K562 (cell line): ENCODE measurements around the gene CARD11. TPM values are rescaled to one million over a fixed set of nuclear protein-coding genes. Genes with fewer than 3 reads are reported as not detected.

ENCODE experiments used
- ATAC-seq: fragments of 200-7000 bp; cut with Tn5 transposase; 3 replicates; pipeline ENCODE4 v1.9.1; 2020; ENCODE audit warnings: moderate library complexity
- BruUV-seq: library from RNA; stranded (reverse); fragments of 400-500 nt; replicated peaks from 2 replicates; lab custom pipeline; 2021; lab: Mats Ljungman, UMichigan
- CTCF ChIA-PET: fragments of 300-600 bp; formaldehyde crosslinking; extraction: SDS; loops from one replicate; lab custom pipeline; 2021; ENCODE audit warnings: low intra/inter-chr PET ratio; lab: Yijun Ruan, JAX
- POLR2A ChIA-PET: fragments of 300-600, 350-650 bp; sonication (Branson Sonifier 250); formaldehyde crosslinking; extraction: SDS; loops from one replicate; lab custom pipeline; 2021; ENCODE audit warnings: antibody characterized with exemption, inconsistent platforms; lab: Yijun Ruan, JAX
- DNase-seq, 4 experiments: peaks; one replicate each; pipeline versions ENCODE4 v3.0.0 to v3.0.0-alpha.2; 2011 to 2018; ENCODE audit warnings: low spot score in 3 of 4, mixed read lengths in 3 of 4; ENCODE audit errors: extremely low read depth in 1 of 4
- FAIRE-seq: peaks from 2 replicates; lab custom pipeline; 2011; peaks lifted over from hg19 to GRCh38; lab: Jason Lieb, UNC
- H2AFZ ChIP-seq: 2 replicates; pipeline ENCODE4 v1.6.0; 2011; ENCODE audit warnings: low read depth, low read length, control low read depth, inconsistent platforms
- H3K27ac ChIP-seq: fragments of 200-600 bp; 3 replicates; pipeline ENCODE4 v1.8.0; 2011; ENCODE audit warnings: low read depth, mild to moderate bottlenecking, control low read depth, inconsistent platforms, low read length, moderate library complexity, mixed read lengths; ENCODE audit errors: extremely low read depth
- H3K27me3 ChIP-seq, 2 experiments: fragments of 300-600 bp in 1 of 2; 2 replicates in 1 of 2; 3 replicates in 1 of 2; pipeline versions ENCODE4 v1.6.0 to v1.8.0; 2011; ENCODE audit warnings: inconsistent platforms in 2 of 2, low read length in 2 of 2, mild to moderate bottlenecking in 1 of 2, mixed read lengths in 1 of 2, moderate library complexity in 1 of 2; ENCODE audit not compliant: control insufficient read depth in 2 of 2, insufficient read depth in 2 of 2
- H3K36me3 ChIP-seq: fragments of 300-600 bp; 3 replicates; pipeline ENCODE4 v1.8.0; 2011; ENCODE audit warnings: mild to moderate bottlenecking, low read length, inconsistent platforms; ENCODE audit not compliant: control insufficient read depth, insufficient read depth
- H3K4me1 ChIP-seq, 2 experiments: fragments of 200-600 bp in 1 of 2; replicated peaks in 1 of 2; 2 replicates in 1 of 2; 3 replicates in 1 of 2; pipeline versions ENCODE4 v1.5.1 to v1.8.0; 2011; ENCODE audit warnings: inconsistent platforms in 2 of 2, low read length in 2 of 2, mild to moderate bottlenecking in 1 of 2, mixed read lengths in 1 of 2, moderate library complexity in 1 of 2; ENCODE audit not compliant: control insufficient read depth in 2 of 2, insufficient read depth in 2 of 2
- H3K4me2 ChIP-seq: 2 replicates; pipeline ENCODE4 v1.6.1; 2011; ENCODE audit warnings: low read length, control low read depth, inconsistent platforms, mixed read lengths; ENCODE audit not compliant: insufficient read depth
- H3K4me3 ChIP-seq: fragments of 200-600 bp; sonication (generic), shearing (Covaris generic); 2 replicates; pipeline ENCODE4 v1.5.1; 2016; ENCODE audit warnings: control low read depth, inconsistent platforms
- H3K79me2 ChIP-seq: fragments of 200-600 bp; 3 replicates; pipeline ENCODE4 v1.8.0; 2011; ENCODE audit warnings: low read length, inconsistent platforms; ENCODE audit not compliant: control insufficient read depth, insufficient read depth
- H3K9ac ChIP-seq, 2 experiments: 2 replicates each; pipeline versions ENCODE4 v1.6.0 to v1.6.1; 2011; ENCODE audit warnings: low read depth in 2 of 2, low read length in 2 of 2, control low read depth in 1 of 2, inconsistent platforms in 1 of 2, mild to moderate bottlenecking in 1 of 2, mixed read lengths in 1 of 2; ENCODE audit not compliant: insufficient read depth in 1 of 2
- H3K9me1 ChIP-seq: one replicate; pipeline ENCODE4 v1.6.0; 2011; ENCODE audit warnings: inconsistent platforms, mild to moderate bottlenecking, low read length, moderate library complexity; ENCODE audit not compliant: control insufficient read depth, insufficient read depth
- H3K9me3 ChIP-seq: replicated peaks from 2 replicates; pipeline ENCODE4 v1.5.1; 2011; ENCODE audit warnings: low read depth, low read length, inconsistent platforms; ENCODE audit not compliant: control insufficient read depth, insufficient read depth
- H4K20me1 ChIP-seq: replicated peaks from 2 replicates; pipeline ENCODE4 v1.6.1; 2011; ENCODE audit warnings: low read length, inconsistent platforms, mixed read lengths; ENCODE audit not compliant: control insufficient read depth, insufficient read depth
- BCOR ChIP-seq: fragments of 450-650 bp; IDR thresholded peaks from 2 replicates; pipeline ENCODE4 v1.6.1; 2016
- CC2D1A ChIP-seq: fragments of 450-650 bp; IDR thresholded peaks from 2 replicates; pipeline ENCODE4 v1.6.1; 2017; ENCODE audit warnings: mild to moderate bottlenecking
- EHMT2 ChIP-seq: fragments of 450-650 bp; IDR thresholded peaks from 2 replicates; pipeline ENCODE4 v1.6.1; 2018; ENCODE audit warnings: antibody characterized with exemption
- HDAC1 ChIP-seq, 2 experiments: fragments of 450-650 bp; IDR thresholded peaks; 2 replicates each; pipeline ENCODE4 v1.6.1; 2016 to 2017; ENCODE audit warnings: inconsistent platforms in 1 of 2, mild to moderate bottlenecking in 1 of 2, moderate library complexity in 1 of 2
- HNRNPK ChIP-seq: fragments of 200-400 bp; formaldehyde crosslinking; IDR thresholded peaks from one replicate; pipeline ENCODE4 v1.6.1; 2018; ENCODE audit warnings: mild to moderate bottlenecking, low read depth, low read length; ENCODE audit not compliant: poor library complexity, severe bottlenecking
- L3MBTL2 ChIP-seq: fragments of 450-650 bp; IDR thresholded peaks from 2 replicates; pipeline ENCODE4 v1.6.1; 2016; ENCODE audit warnings: mild to moderate bottlenecking, moderate library complexity
- LARP7 ChIP-seq: fragments of 450-650 bp; IDR thresholded peaks from 2 replicates; pipeline ENCODE4 v1.6.1; 2016
- MAFK ChIP-seq: IDR thresholded peaks from 2 replicates; pipeline ENCODE4 v1.6.1; 2011; ENCODE audit warnings: low read length, improper control_type of control experiment
- POLR2A ChIP-seq: fragments of 450-650 bp; conservative IDR thresholded peaks from 2 replicates; pipeline ENCODE4 v1.6.1; 2016
- POLR2B ChIP-seq: fragments of 450-650 bp; IDR thresholded peaks from 2 replicates; pipeline ENCODE4 v1.6.1; 2018; ENCODE audit warnings: low read depth; ENCODE audit not compliant: partially characterized antibody
- PYGO2 ChIP-seq: fragments of 450-650 bp; IDR thresholded peaks from 2 replicates; pipeline ENCODE4 v1.6.1; 2016; ENCODE audit warnings: mild to moderate bottlenecking, missing genetic modification characterization, moderate library complexity, missing compliant biosample characterization
- RAD21 ChIP-seq, 2 experiments: fragments of 250-450 bp in 1 of 2; fragments of 450-650 bp in 1 of 2; sonication (Bioruptor Pico) in 1 of 2; formaldehyde crosslinking in 1 of 2; IDR thresholded peaks in 1 of 2; conservative IDR thresholded peaks in 1 of 2; 2 replicates each; pipeline versions ENCODE4 v1.4.0 to v1.8.0; 2020 to 2022; ENCODE audit warnings: mild to moderate bottlenecking in 2 of 2, moderate library complexity in 1 of 2
- TBL1XR1 ChIP-seq, 2 experiments: IDR thresholded peaks; 2 replicates each; pipeline ENCODE4 v1.6.1; 2012; ENCODE audit warnings: improper control_type of control experiment in 2 of 2, low read length in 2 of 2, mild to moderate bottlenecking in 1 of 2
- TCF7L2 ChIP-seq: fragments of 150-350 bp; IDR thresholded peaks from 2 replicates; pipeline ENCODE4 v1.6.1; 2016; ENCODE audit warnings: low read depth, mild to moderate bottlenecking, low read length, moderate library complexity
- TEAD2 ChIP-seq: fragments of 450-650 bp; IDR thresholded peaks from 2 replicates; pipeline ENCODE4 v1.6.1; 2016; ENCODE audit warnings: missing genetic modification characterization, control low read depth, missing compliant biosample characterization
- TFAM ChIP-seq: fragments of 250-450 bp; sonication (Bioruptor Pico); conservative IDR thresholded peaks from 2 replicates; pipeline ENCODE4 v1.5.0; 2021; ENCODE audit warnings: mild to moderate bottlenecking, moderate library complexity
- USF1 ChIP-seq: sonication (generic); formaldehyde crosslinking; IDR thresholded peaks from 2 replicates; pipeline ENCODE4 v1.9.0; 2022; ENCODE audit warnings: mild to moderate bottlenecking, missing genetic modification reagents
- ZNF140 ChIP-seq: fragments of 250-450 bp; sonication (Bioruptor Pico); IDR thresholded peaks from 2 replicates; pipeline ENCODE4 v1.8.0; 2021; ENCODE audit warnings: moderate library complexity, mild to moderate bottlenecking, inconsistent platforms
- ZNF347 ChIP-seq: fragments of 450-650 bp; formaldehyde crosslinking; IDR thresholded peaks from 2 replicates; pipeline ENCODE4 v1.4.0; 2020; ENCODE audit warnings: low read depth, mild to moderate bottlenecking, moderate library complexity
- WGBS: fragments of 100-300 bp; shearing (Covaris generic); methylation state at CpG from one replicate; pipeline ENCODE4 v1.1.6; 2016; ENCODE audit warnings: low coverage, mixed read lengths; ENCODE audit not compliant: insufficient coverage; ENCODE audit errors: missing lambda C conversion rate; 5-methylcytosine and 5-hydroxymethylcytosine counted together
- in situ Hi-C: fragments of 300-500 bp; cut with MboI; formaldehyde crosslinking; loops from 4 replicates; pipeline ENCODE4 v1.15.0; 2018; ENCODE audit warnings: inconsistent platforms, mixed read lengths
- intact Hi-C: fragments of 100-400 bp; cut with micrococcal nuclease; formaldehyde crosslinking; loops from 2 replicates; pipeline ENCODE4 v1.14.2; 2022
- polyA plus RNA-seq, 8 experiments: library from polyadenylated mRNA; depleted of rRNA in 4 of 8; stranded (reverse) in 5 of 8; unstranded in 3 of 8; fragments of >200 nt; fragmentation: Nextera tagmentation in 2 of 8; fragmentation: Illumina TruSeq in 1 of 8; extraction: Ambion mirVana in 2 of 8; extraction: Trizol in 1 of 8; gene quantifications; 2 replicates each; pipeline versions ENCODE4 v1.2.1 to v1.2.3, GENCODE V29; 2011 to 2014; ENCODE audit warnings: inconsistent platforms in 1 of 8, missing spikeins in 1 of 8
- total RNA-seq, 7 experiments: library from RNA; depleted of rRNA in 6 of 7; stranded (reverse); fragments of >200 nt in 6 of 7; fragmentation: Illumina TruSeq in 2 of 7; extraction: Trizol in 2 of 7; gene quantifications; 2 replicates each; pipeline versions ENCODE4 v1.2.1 to v1.2.3, GENCODE V29; 2011 to 2021; ENCODE audit warnings: low replicate concordance in 1 of 7
- TF ChIP-seq, protein P1 (sequence below): fragments of 450-650 bp; conservative IDR thresholded peaks from 2 replicates; pipeline ENCODE4 v1.6.1; 2016; ENCODE audit warnings: missing genetic modification characterization, low read depth, mild to moderate bottlenecking, control low read depth, missing compliant biosample characterization
- TF ChIP-seq, protein P2 (sequence below): fragments of 250-450 bp; sonication (Bioruptor Pico); IDR thresholded peaks from 2 replicates; pipeline ENCODE4 v1.5.0; 2021
- TF ChIP-seq, protein P3 (sequence below): fragments of 450-650 bp; formaldehyde crosslinking; conservative IDR thresholded peaks from 2 replicates; pipeline ENCODE4 v1.4.0; 2022; ENCODE audit warnings: mild to moderate bottlenecking, missing genetic modification characterization

The CARD11 gene
- total and polyA plus RNA-seq, 9 of the 15 experiments (the other 6 are each of a cell fraction or from before 2014, with no cell fraction given), result 0.07 to 12.8 (median 5.7) TPM

- H3K9ac ChIP-seq, result no peak overlapping the region
- POLR2A ChIA-PET, result no interaction called here
- no peak overlapping the region for H2AFZ ChIP-seq
- in situ Hi-C loops (no loop called here), intact Hi-C loops (loop anchor here (1.0 kb wide), 1 partner anchor 268 kb away; no protein-coding TSS in a partner anchor)
- peaks cover 0 to 13% of the 10 kb centered on the region in 2 experiments; a peak in 2 of 5 replicates for H3K4me1 ChIP-seq
- FAIRE-seq (peak; percentile 95), DNase-seq (peak; percentile 69 to 79 (median 76)), ATAC-seq (peak; percentile 95)
- H3K27ac ChIP-seq, result no peak overlapping the region
- CTCF ChIA-PET, result interaction anchor here (0.7 to 2.5 kb wide), 5 partner anchors 49 to 314 kb away, joined by 3 to 27 read pairs (median 3); no protein-coding TSS in a partner anchor
- H3K27me3 ChIP-seq, result peaks cover 13 to 34% of the 10 kb centered on the region in 2 experiments; a peak in 4 of 5 replicates
- H3K9me1 ChIP-seq, result no peaks in the 10 kb centered on the region
- BruUV-seq, result no TSS peak
- no peak overlapping the region for H3K4me2 ChIP-seq
- H4K20me1 ChIP-seq, result no peaks in the 10 kb centered on the region; the same call in 1 of the 2 replicates
- WGBS, result 0% methylated on average over 9 of the region's 12 CpGs
- no peaks in the 10 kb centered on the region for H3K36me3 ChIP-seq
- H3K79me2 ChIP-seq, result no peaks in the 10 kb centered on the region
- no peak overlapping the region for H3K4me3 ChIP-seq
- no peaks in the 10 kb centered on the region for H3K9me3 ChIP-seq
- TF ChIP-seq, protein P1, sequence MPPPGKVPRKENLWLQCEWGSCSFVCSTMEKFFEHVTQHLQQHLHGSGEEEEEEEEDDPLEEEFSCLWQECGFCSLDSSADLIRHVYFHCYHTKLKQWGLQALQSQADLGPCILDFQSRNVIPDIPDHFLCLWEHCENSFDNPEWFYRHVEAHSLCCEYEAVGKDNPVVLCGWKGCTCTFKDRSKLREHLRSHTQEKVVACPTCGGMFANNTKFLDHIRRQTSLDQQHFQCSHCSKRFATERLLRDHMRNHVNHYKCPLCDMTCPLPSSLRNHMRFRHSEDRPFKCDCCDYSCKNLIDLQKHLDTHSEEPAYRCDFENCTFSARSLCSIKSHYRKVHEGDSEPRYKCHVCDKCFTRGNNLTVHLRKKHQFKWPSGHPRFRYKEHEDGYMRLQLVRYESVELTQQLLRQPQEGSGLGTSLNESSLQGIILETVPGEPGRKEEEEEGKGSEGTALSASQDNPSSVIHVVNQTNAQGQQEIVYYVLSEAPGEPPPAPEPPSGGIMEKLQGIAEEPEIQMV (tag), result no peak
- TF ChIP-seq EHMT2 (no peak), MAFK (no peak), ZNF347 (CRISPR knock-in tag) (no peak), BCOR (peak; percentile 27; the same call in 1 of the 2 replicates), HDAC1 (IDR thresholded peaks at IDR 0.05) (peak in 1 of 2 experiments; percentile 51; a peak in 1 of 4 replicates), L3MBTL2 (no peak), POLR2A (no peak), TBL1XR1 (IDR thresholded peaks at IDR 0.05; ENCODE audit: low read length in 2 of 2) (no peak), TEAD2 (no peak), TCF7L2 (no peak), RAD21 (CRISPR knock-in tag; conservative IDR thresholded peaks at IDR 0.05 in 1 of 2, IDR thresholded peaks at IDR 0.05 in 1 of 2) (peak; percentile 82 to 94), CC2D1A (peak; percentile 84), HNRNPK (no peak), TFAM (CRISPR knock-in tag) (no peak), POLR2B (no peak), ZNF140 (CRISPR knock-in tag) (no peak), PYGO2 (tag) (no peak), USF1 (peak; percentile 57), LARP7 (no peak)
- TF ChIP-seq, protein P2, sequence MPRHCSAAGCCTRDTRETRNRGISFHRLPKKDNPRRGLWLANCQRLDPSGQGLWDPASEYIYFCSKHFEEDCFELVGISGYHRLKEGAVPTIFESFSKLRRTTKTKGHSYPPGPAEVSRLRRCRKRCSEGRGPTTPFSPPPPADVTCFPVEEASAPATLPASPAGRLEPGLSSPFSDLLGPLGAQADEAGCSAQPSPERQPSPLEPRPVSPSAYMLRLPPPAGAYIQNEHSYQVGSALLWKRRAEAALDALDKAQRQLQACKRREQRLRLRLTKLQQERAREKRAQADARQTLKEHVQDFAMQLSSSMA, result no peak
- TF ChIP-seq, protein P3, sequence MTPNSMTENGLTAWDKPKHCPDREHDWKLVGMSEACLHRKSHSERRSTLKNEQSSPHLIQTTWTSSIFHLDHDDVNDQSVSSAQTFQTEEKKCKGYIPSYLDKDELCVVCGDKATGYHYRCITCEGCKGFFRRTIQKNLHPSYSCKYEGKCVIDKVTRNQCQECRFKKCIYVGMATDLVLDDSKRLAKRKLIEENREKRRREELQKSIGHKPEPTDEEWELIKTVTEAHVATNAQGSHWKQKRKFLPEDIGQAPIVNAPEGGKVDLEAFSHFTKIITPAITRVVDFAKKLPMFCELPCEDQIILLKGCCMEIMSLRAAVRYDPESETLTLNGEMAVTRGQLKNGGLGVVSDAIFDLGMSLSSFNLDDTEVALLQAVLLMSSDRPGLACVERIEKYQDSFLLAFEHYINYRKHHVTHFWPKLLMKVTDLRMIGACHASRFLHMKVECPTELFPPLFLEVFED (CRISPR knock-in tag), result peak; percentile 89
These were observed 156.8 kb downstream of the CARD11 start for GRCh38 chr7:2886900-2887299.
